ENCODE data around the gene OSBPL2. TPM values are rescaled to one million over a fixed set of nuclear protein-coding genes. Genes with fewer than 3 reads are reported as not detected.

Gene OSBPL2
- total and polyA plus RNA-seq, 2 donors (not counting 1 experiment from before 2014, with no cell fraction given), result 13.3 to 27.9 TPM

DNA sequence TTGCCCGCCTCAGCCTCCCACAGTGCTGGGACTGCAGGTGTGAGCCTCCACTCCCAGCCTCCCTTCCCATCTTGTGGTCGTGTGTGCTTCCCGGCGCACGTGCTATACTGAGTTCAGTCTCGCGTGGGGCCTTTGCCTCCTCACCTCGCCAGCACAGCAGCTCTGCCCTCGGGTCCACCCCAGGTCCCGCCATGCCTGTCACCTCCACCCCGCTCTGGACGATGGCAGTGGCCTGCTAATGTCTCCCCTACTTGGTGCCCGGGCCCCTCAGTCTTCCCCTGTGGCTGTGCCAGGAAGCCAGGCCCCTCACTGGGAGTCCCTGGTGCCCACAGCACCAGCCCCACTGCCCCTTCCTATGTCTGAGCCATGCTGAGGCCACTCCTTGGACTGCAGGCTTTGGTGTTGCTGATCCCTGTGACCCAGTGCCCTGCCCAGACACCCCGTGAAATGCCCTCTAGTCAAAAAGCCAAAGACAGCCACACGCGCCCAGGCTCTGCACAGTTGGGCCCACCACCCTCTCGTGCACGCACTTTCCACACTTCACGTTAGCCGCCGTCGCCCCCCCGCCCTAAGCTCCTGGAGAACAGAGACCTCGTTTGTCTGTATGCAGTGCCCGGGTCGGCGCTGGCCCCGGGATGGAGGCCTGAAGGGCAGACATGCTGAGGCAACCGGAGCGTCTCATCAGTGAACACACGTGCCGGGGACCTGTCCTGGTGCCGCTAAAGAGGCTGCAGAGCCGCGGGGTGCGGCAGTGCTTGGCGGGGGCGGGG, 32.5 kb upstream of the OSBPL2 start:
- H3K9me3 ChIP-seq (ENCODE audit: control insufficient read depth, insufficient read depth, low read depth, low read length), result no peaks in the 10 kb centered on the region
- H3K4me3 ChIP-seq (replicated peaks in 1 of 4; ENCODE audit: control extremely low read depth in 1 of 4, insufficient read depth in 1 of 4, low read depth in 3 of 4, low read length in 4 of 4), result no peak overlapping the region

DNA sequence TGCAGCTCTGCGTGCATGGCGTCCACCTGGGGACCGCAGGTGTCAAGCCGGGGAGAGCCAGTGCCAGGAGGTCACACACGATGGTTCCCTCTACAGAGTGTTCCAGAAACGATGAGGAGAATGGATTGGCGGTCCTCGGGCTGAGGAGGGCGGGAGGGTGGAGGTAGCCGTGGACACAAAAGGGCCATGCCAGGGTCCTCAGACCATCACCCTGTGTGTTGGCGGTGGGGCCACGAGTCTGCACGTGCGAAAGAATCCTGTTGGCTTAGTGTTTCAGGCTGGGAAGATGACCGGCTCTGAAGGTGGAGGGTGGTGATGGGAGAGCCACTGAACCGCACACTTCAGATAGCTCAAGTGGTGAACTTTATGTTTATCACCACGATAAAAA, 31.9 kb upstream of the OSBPL2 start:
- Histone ChIP-seq H3K4me1 (ENCODE audit: control insufficient read depth, extremely low read depth, insufficient read depth, low read length) (no peaks in the 10 kb centered on the region), H3K9me3 (ENCODE audit: control insufficient read depth, insufficient read depth, low read depth, low read length) (no peaks in the 10 kb centered on the region), H3K79me2 (ENCODE audit: control insufficient read depth, insufficient read depth, low read length) (no peaks in the 10 kb centered on the region), H3K4me2 (ENCODE audit: extremely low read depth, insufficient read depth, low read length) (no peak overlapping the region), H2AFZ (ENCODE audit: low read length) (no peak overlapping the region), H3K27me3 (ENCODE audit: control insufficient read depth, insufficient read depth, low read length) (peaks cover 18% of the 10 kb centered on the region), H3K4me3 (replicated peaks in 1 of 4; ENCODE audit: control extremely low read depth in 1 of 4, insufficient read depth in 1 of 4, low read depth in 3 of 4, low read length in 4 of 4) (no peak overlapping the region), H4K20me1 (ENCODE audit: control insufficient read depth, extremely low read depth, insufficient read depth, low read length) (no peaks in the 10 kb centered on the region), H3K27ac (ENCODE audit: insufficient read depth, low read length) (no peak overlapping the region), H3K36me3 (ENCODE audit: control insufficient read depth, insufficient read depth, low read length) (peaks cover 5% of the 10 kb centered on the region), H3K9ac (ENCODE audit: insufficient read depth, low read length) (no peak overlapping the region)
- no peak for TF ChIP-seq EZH2 (IDR thresholded peaks at IDR 0.05; ENCODE audit: low read length, missing control alignments)
- TF ChIP-seq, protein P1, sequence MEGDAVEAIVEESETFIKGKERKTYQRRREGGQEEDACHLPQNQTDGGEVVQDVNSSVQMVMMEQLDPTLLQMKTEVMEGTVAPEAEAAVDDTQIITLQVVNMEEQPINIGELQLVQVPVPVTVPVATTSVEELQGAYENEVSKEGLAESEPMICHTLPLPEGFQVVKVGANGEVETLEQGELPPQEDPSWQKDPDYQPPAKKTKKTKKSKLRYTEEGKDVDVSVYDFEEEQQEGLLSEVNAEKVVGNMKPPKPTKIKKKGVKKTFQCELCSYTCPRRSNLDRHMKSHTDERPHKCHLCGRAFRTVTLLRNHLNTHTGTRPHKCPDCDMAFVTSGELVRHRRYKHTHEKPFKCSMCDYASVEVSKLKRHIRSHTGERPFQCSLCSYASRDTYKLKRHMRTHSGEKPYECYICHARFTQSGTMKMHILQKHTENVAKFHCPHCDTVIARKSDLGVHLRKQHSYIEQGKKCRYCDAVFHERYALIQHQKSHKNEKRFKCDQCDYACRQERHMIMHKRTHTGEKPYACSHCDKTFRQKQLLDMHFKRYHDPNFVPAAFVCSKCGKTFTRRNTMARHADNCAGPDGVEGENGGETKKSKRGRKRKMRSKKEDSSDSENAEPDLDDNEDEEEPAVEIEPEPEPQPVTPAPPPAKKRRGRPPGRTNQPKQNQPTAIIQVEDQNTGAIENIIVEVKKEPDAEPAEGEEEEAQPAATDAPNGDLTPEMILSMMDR (conservative IDR thresholded peaks at IDR 0.05 in 1 of 2, IDR thresholded peaks at IDR 0.05 in 1 of 2; ENCODE audit: low read depth in 1 of 2, low read length in 2 of 2), result no peak
- DNase-seq (ENCODE audit: low read depth in 2 of 2), result no peak

More for the DNA sequence above, 32.5 kb upstream of the OSBPL2 start:
- Histone ChIP-seq H3K4me2 (ENCODE audit: extremely low read depth, insufficient read depth, low read length) (no peak overlapping the region), H3K4me1 (ENCODE audit: control insufficient read depth, extremely low read depth, insufficient read depth, low read length) (no peaks in the 10 kb centered on the region), H3K9ac (ENCODE audit: insufficient read depth, low read length) (no peak overlapping the region), H2AFZ (ENCODE audit: low read length) (no peak overlapping the region), H4K20me1 (ENCODE audit: control insufficient read depth, extremely low read depth, insufficient read depth, low read length) (no peaks in the 10 kb centered on the region), H3K36me3 (ENCODE audit: control insufficient read depth, insufficient read depth, low read length) (peaks cover 10% of the 10 kb centered on the region), H3K27me3 (ENCODE audit: control insufficient read depth, insufficient read depth, low read length) (peaks cover 14% of the 10 kb centered on the region), H3K79me2 (ENCODE audit: control insufficient read depth, insufficient read depth, low read length) (no peaks in the 10 kb centered on the region), H3K27ac (ENCODE audit: insufficient read depth, low read length) (no peak overlapping the region)
- DNase-seq (ENCODE audit: low read depth in 2 of 2), result no peak
- no peak for TF ChIP-seq EZH2 (IDR thresholded peaks at IDR 0.05; ENCODE audit: low read length, missing control alignments)
- TF ChIP-seq, protein P1 (conservative IDR thresholded peaks at IDR 0.05 in 1 of 2, IDR thresholded peaks at IDR 0.05 in 1 of 2; ENCODE audit: low read depth in 1 of 2, low read length in 2 of 2), result no peak

DNA sequence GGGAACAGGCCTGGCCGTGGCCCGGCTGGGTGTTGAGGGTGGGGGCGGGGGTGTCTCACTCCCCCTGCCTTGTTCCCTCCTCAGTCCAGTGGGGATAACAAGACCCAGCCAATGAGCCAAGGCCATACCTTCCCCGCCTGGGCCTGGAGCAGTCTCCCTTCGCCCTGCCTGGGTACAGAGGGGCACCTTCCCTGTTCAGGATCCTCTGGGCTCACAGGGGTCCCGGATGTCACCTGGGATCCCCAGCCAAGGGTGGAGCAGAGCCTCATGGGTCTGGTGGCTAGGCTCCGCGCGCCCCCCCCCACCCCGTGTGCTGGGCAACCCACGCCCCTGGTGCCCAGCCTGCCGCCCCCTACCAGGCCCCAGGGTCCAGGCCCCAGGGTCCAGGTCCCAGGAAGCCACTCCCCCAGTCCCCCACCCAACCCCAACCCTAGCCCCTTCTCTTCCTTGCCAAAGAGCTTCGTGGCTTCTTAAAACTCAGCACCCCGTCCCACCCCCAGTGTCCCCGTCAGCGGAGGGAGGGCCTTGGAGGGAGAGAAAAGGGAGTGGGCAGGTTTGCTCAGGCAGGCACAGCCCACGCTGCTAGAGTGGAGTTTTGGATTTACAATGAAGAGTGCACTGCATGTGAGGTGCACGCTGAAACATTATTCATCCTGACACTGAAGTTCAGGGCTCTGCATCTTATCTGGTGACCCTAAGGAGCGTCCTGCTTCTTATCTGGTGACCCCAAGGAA, 30.1 kb upstream of the OSBPL2 start:
- Histone ChIP-seq H3K4me3 (replicated peaks in 1 of 4; ENCODE audit: control extremely low read depth in 1 of 4, insufficient read depth in 1 of 4, low read depth in 3 of 4, low read length in 4 of 4) (no peak overlapping the region), H3K9ac (ENCODE audit: insufficient read depth, low read length) (no peak overlapping the region), H4K20me1 (ENCODE audit: control insufficient read depth, extremely low read depth, insufficient read depth, low read length) (no peaks in the 10 kb centered on the region), H3K27ac (ENCODE audit: insufficient read depth, low read length) (no peak overlapping the region), H3K79me2 (ENCODE audit: control insufficient read depth, insufficient read depth, low read length) (no peaks in the 10 kb centered on the region), H3K36me3 (ENCODE audit: control insufficient read depth, insufficient read depth, low read length) (no peaks in the 10 kb centered on the region), H3K4me2 (ENCODE audit: extremely low read depth, insufficient read depth, low read length) (no peak overlapping the region), H3K9me3 (ENCODE audit: control insufficient read depth, insufficient read depth, low read depth, low read length) (no peaks in the 10 kb centered on the region), H3K27me3 (ENCODE audit: control insufficient read depth, insufficient read depth, low read length) (peaks cover 20% of the 10 kb centered on the region), H3K4me1 (ENCODE audit: control insufficient read depth, extremely low read depth, insufficient read depth, low read length) (no peaks in the 10 kb centered on the region), H2AFZ (ENCODE audit: low read length) (no peak overlapping the region)
- DNase-seq (ENCODE audit: low read depth in 2 of 2), result no peak
- no peak for TF ChIP-seq EZH2 (IDR thresholded peaks at IDR 0.05; ENCODE audit: low read length, missing control alignments)
- TF ChIP-seq, protein P1 (conservative IDR thresholded peaks at IDR 0.05 in 1 of 2, IDR thresholded peaks at IDR 0.05 in 1 of 2; ENCODE audit: low read depth in 1 of 2, low read length in 2 of 2), result no peak
